Caki2 (cell line): ENCODE results near the gene EPN1. TPM values are rescaled to one million over a fixed set of nuclear protein-coding genes. Genes with fewer than 3 reads are reported as not detected.
"Not testable (repeated sequence)": the region's sequence is repeated elsewhere in the genome, so short reads cannot be mapped to it uniquely, and the experiment has no call there.

Source experiments
- DNase-seq: peaks from one replicate; pipeline ENCODE4 v3.0.0-alpha.2; 2015; ENCODE audit warnings: low read depth
- in situ Hi-C: cut with HindIII; loops from 2 replicates; pipeline ENCODE4 v1.10.0; 2016; ENCODE audit warnings: low sequenced_read_pairs, low pct_unique_long_range_greater_than_20kb, mixed read lengths
- total RNA-seq: library from RNA; depleted of rRNA; stranded (reverse); fragments of >200 nt; shearing (Covaris generic); gene quantifications from 2 replicates; pipeline ENCODE4 v1.2.3, GENCODE V29; 2014; ENCODE audit warnings: low replicate concordance; rRNA removed

Gene EPN1
- total RNA-seq, 1 experiment from 2014 or later, result 123 TPM

- DNase-seq, result no peak
- in situ Hi-C loops, result no loop called here
Observed at GRCh38 chr19:55753401-55753800, 78.4 kb downstream of the EPN1 start.

GRCh38 chr19:55756808-55757207 lies 81.8 kb downstream of the EPN1 start:
- DNase-seq, in situ Hi-C loops: not testable (repeated sequence)

- in situ Hi-C loops, DNase-seq: not testable (repeated sequence)
Observed at GRCh38 chr19:55758797-55759196, 83.8 kb downstream of the EPN1 start, which contains the start of gene RFPL4A. TSS of gene RFPL4A (plus strand) at chr19:55759097. CDS start at chr19:55761801, 2,704 bp downstream.

Other genes with a start within 250 kb of the EPN1 start
- not detected in 2 replicates for gene SHISA7, start 231.9 kb upstream of the EPN1 start, total RNA-seq
- gene ISOC2, start 213.6 kb upstream of the EPN1 start, total RNA-seq, result 231 and 265 TPM in 2 replicates
- not detected in 2 replicates for gene C19orf85, start 210.5 kb upstream of the EPN1 start, total RNA-seq
- 1.9 and 5.3 TPM in 2 replicates for gene ZNF628, start 198.6 kb upstream of the EPN1 start, total RNA-seq
- 94.3 and 99.9 TPM in 2 replicates for gene NAT14, start 190.0 kb upstream of the EPN1 start, total RNA-seq
- gene SSC5D, start 186.8 kb upstream of the EPN1 start, total RNA-seq, result 0.14 TPM in 1 of 2 replicates, not detected in the other
- not detected in 2 replicates for gene SBK2, start 138.1 kb upstream of the EPN1 start, total RNA-seq
- 1.0 and 6.3 TPM in 2 replicates for gene SBK3, start 129.7 kb upstream of the EPN1 start, total RNA-seq
- gene ZNF579, start 94.4 kb upstream of the EPN1 start, total RNA-seq, result 2.2 and 12.9 TPM in 2 replicates
- gene FIZ1, start 75.7 kb upstream of the EPN1 start, total RNA-seq, result 12.3 and 13.4 TPM in 2 replicates
- 15.5 and 31.0 TPM in 2 replicates for gene ZNF524, start 74.9 kb upstream of the EPN1 start, total RNA-seq
- 0.87 and 1.7 TPM in 2 replicates for gene ZNF865, start 69.6 kb upstream of the EPN1 start, total RNA-seq
- 3.6 and 14.3 TPM in 2 replicates for gene ZNF784, start 50.7 kb upstream of the EPN1 start, total RNA-seq
- 2.3 and 12.1 TPM in 2 replicates for gene ZNF580, start 34.2 kb upstream of the EPN1 start, total RNA-seq
- gene ZNF581, start 31.6 kb upstream of the EPN1 start, total RNA-seq, result 10.8 and 23.3 TPM in 2 replicates
- 7.8 and 9.3 TPM in 2 replicates for gene CCDC106, start 27.0 kb upstream of the EPN1 start, total RNA-seq
- 129 and 183 TPM in 2 replicates for gene U2AF2, start 20.2 kb upstream of the EPN1 start, total RNA-seq
- gene NLRP9, start 63.2 kb downstream of the EPN1 start, total RNA-seq, result not detected in 2 replicates
- gene RFPL4A, start 83.9 kb downstream of the EPN1 start, total RNA-seq, result not detected in 2 replicates
- not detected in 2 replicates for gene RFPL4AL1, start 93.9 kb downstream of the EPN1 start, total RNA-seq
- 0.14 TPM in 1 of 2 replicates, not detected in the other for gene NLRP11, start 156.8 kb downstream of the EPN1 start, total RNA-seq
- not detected in 2 replicates for gene NLRP4, start 161.3 kb downstream of the EPN1 start, total RNA-seq